HG03469 (cell line): ENCODE data around the gene CAMK2D.
"Not testable (repeated sequence)": the region's sequence is repeated elsewhere in the genome, so short reads cannot be mapped to it uniquely, and the experiment has no call there.

ENCODE experiments used
- ATAC-seq: cut with Tn5 transposase; IDR thresholded peaks from one replicate; pipeline ENCODE4 v1.9.1; 2021; ENCODE audit warnings: mild to moderate bottlenecking, moderate library complexity, moderate number of reproducible peaks; ENCODE audit not compliant: unreplicated experiment

Gene CAMK2D

GRCh38 chr4:113687067-113687718 lies 74.3 kb downstream of the CAMK2D start:
- no peak for ATAC-seq

GRCh38 chr4:113685157-113685556 lies 76.4 kb downstream of the CAMK2D start:
- not testable (repeated sequence) for ATAC-seq

- no peak for ATAC-seq
These were observed 76.9 kb downstream of the CAMK2D start for GRCh38 chr4:113684534-113685091.

- peak; percentile 99 for ATAC-seq
These were observed 78.6 kb downstream of the CAMK2D start for GRCh38 chr4:113682730-113683537.

GRCh38 chr4:113678641-113679040 lies 82.9 kb downstream of the CAMK2D start:
- no peak for ATAC-seq

GRCh38 chr4:113677325-113677724 lies 84.2 kb downstream of the CAMK2D start:
- ATAC-seq: no peak

- ATAC-seq: no peak
These were observed 85.5 kb downstream of the CAMK2D start for GRCh38 chr4:113675731-113676697.

- ATAC-seq: no peak
These were observed 86.8 kb downstream of the CAMK2D start for GRCh38 chr4:113674733-113675132.

- no peak for ATAC-seq
These were observed 87.3 kb downstream of the CAMK2D start for GRCh38 chr4:113674251-113674650.

- ATAC-seq: peak; percentile 93
These were observed 88.1 kb downstream of the CAMK2D start for GRCh38 chr4:113673450-113673849.

GRCh38 chr4:113666386-113667114 lies 95.0 kb downstream of the CAMK2D start:
- no peak for ATAC-seq

GRCh38 chr4:113665036-113665435 lies 96.5 kb downstream of the CAMK2D start:
- no peak for ATAC-seq

GRCh38 chr4:113662581-113662980 lies 99.0 kb downstream of the CAMK2D start:
- ATAC-seq: no peak

- ATAC-seq: no peak
These were observed 102.4 kb downstream of the CAMK2D start for GRCh38 chr4:113659127-113659526.

- no peak for ATAC-seq
These were observed 103.8 kb downstream of the CAMK2D start for GRCh38 chr4:113657586-113658233.

- no peak for ATAC-seq
These were observed 107.7 kb downstream of the CAMK2D start for GRCh38 chr4:113653871-113654270.

GRCh38 chr4:113646442-113646822 lies 115.1 kb downstream of the CAMK2D start:
- ATAC-seq: no peak

GRCh38 chr4:113645771-113646441 lies 115.6 kb downstream of the CAMK2D start:
- ATAC-seq: no peak

GRCh38 chr4:113645288-113645687 lies 116.2 kb downstream of the CAMK2D start:
- ATAC-seq: no peak
